Measurements from ENCODE around the gene NOP14. TPM values are rescaled to one million over a fixed set of nuclear protein-coding genes. Genes with fewer than 3 reads are reported as not detected.

NOP14 gene
- total RNA-seq, 1 donor from 2014 or later = 22.9 TPM

GRCh38 chr4:2935762-2936743 is 27.2 kb downstream of the NOP14 start:
- Mint-ChIP-seq H3K27ac (ENCODE audit: unreplicated experiment) (peak overlapping the region; percentile 77), H3K9me3 (ENCODE audit: unreplicated experiment) (no peaks in the 10 kb centered on the region), H3K4me1 (ENCODE audit: unreplicated experiment) (peaks cover 15% of the 10 kb centered on the region), H3K27me3 (ENCODE audit: unreplicated experiment) (peaks cover 13% of the 10 kb centered on the region), H3K36me3 (ENCODE audit: low read depth, unreplicated experiment) (peaks cover 24% of the 10 kb centered on the region), H3K4me3 (ENCODE audit: unreplicated experiment) (peak overlapping the region; percentile 92)
- no peak for DNase-seq (ENCODE audit: low spot score)
- TF ChIP-seq, protein P1, sequence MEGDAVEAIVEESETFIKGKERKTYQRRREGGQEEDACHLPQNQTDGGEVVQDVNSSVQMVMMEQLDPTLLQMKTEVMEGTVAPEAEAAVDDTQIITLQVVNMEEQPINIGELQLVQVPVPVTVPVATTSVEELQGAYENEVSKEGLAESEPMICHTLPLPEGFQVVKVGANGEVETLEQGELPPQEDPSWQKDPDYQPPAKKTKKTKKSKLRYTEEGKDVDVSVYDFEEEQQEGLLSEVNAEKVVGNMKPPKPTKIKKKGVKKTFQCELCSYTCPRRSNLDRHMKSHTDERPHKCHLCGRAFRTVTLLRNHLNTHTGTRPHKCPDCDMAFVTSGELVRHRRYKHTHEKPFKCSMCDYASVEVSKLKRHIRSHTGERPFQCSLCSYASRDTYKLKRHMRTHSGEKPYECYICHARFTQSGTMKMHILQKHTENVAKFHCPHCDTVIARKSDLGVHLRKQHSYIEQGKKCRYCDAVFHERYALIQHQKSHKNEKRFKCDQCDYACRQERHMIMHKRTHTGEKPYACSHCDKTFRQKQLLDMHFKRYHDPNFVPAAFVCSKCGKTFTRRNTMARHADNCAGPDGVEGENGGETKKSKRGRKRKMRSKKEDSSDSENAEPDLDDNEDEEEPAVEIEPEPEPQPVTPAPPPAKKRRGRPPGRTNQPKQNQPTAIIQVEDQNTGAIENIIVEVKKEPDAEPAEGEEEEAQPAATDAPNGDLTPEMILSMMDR (IDR thresholded peaks at IDR 0.05; ENCODE audit: unreplicated experiment) = no peak

GRCh38 chr4:2934813-2935761 is 28.1 kb downstream of the NOP14 start:
- Mint-ChIP-seq H3K4me3 (ENCODE audit: unreplicated experiment) (peak overlapping the region; percentile 92), H3K36me3 (ENCODE audit: low read depth, unreplicated experiment) (peaks cover 19% of the 10 kb centered on the region), H3K9me3 (ENCODE audit: unreplicated experiment) (no peaks in the 10 kb centered on the region), H3K27ac (ENCODE audit: unreplicated experiment) (peak overlapping the region; percentile 77), H3K27me3 (ENCODE audit: unreplicated experiment) (peaks cover 15% of the 10 kb centered on the region), H3K4me1 (ENCODE audit: unreplicated experiment) (peaks cover 15% of the 10 kb centered on the region)
- peak; percentile 93 for DNase-seq (ENCODE audit: low spot score)
- TF ChIP-seq, protein P1 (IDR thresholded peaks at IDR 0.05; ENCODE audit: unreplicated experiment) = no peak

DNA sequence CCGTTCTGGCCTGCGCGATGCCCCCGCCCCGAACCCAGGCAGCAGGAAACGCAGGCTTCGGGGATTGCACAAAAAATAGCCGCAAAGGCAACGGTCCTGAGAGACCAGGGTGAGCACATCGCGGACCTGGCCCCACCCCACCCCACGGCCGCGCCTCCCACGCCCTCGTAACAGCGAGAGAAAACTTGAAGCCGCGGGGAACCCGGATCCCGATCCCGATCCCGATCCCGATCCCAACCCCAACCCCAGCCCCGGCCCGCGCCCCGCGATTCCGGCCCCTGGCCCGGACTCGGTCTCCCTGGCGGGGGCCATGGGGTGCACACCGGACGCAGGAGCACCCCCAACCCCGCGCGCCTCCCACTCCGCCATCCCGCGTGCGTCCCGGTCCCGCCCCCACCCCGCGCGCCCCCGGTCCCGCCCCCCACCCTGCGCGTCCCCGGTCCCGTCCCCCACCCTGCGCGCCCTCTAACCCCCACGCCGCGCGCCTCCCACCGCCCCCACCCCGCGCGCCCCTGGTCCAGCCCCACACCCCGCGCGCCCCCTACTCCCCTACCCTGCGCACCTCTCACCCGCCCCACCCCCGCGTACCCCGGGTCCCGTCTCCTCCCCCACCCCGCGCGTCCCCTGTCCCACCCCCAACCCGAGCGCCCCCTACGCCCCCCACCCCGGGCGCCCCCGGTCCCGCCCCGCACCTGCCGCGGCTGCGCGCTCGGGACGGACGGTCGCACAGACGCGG is 29.0 kb downstream of the NOP14 start:
- Mint-ChIP-seq H3K36me3 (ENCODE audit: low read depth, unreplicated experiment) (peaks cover 18% of the 10 kb centered on the region), H3K9me3 (ENCODE audit: unreplicated experiment) (no peaks in the 10 kb centered on the region), H3K27ac (ENCODE audit: unreplicated experiment) (no peak overlapping the region), H3K4me1 (ENCODE audit: unreplicated experiment) (peaks cover 15% of the 10 kb centered on the region), H3K4me3 (ENCODE audit: unreplicated experiment) (peak overlapping the region; percentile 79), H3K27me3 (ENCODE audit: unreplicated experiment) (peaks cover 17% of the 10 kb centered on the region)
- TF ChIP-seq, protein P1 (IDR thresholded peaks at IDR 0.05; ENCODE audit: unreplicated experiment) = no peak
- DNase-seq (ENCODE audit: low spot score) = peak; percentile 48

DNA sequence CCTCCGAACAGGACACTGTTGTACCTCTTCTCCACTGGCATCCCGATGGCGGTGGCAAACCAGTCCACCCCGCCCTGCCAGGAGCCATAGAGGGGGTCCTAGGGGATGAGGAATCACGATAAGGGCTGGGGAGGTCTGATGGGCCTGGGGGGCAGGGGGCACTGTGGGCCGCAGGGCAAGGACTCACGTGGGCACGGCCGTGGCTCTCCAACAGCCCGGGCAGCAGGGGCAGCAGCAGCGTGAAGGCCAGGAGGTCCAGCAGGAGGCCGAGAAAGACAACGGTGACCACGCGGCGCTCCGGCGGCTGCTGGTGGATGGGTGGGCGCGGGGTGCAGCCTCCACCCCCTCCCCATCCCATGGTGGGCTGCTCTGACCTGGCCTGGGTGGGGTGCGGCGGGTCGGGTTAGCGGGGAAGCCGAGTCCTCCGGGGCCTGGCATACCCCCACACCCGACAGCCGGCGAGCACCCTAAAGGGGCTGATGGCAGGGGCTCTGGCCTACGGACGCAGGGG is 29.6 kb downstream of the NOP14 start:
- TF ChIP-seq, protein P1 (IDR thresholded peaks at IDR 0.05; ENCODE audit: unreplicated experiment) = no peak
- peak overlapping the region; percentile 93 for H3K4me3 Mint-ChIP-seq (ENCODE audit: unreplicated experiment)
- H3K4me1 Mint-ChIP-seq (ENCODE audit: unreplicated experiment) = peaks cover 15% of the 10 kb centered on the region
- peaks cover 23% of the 10 kb centered on the region for H3K27me3 Mint-ChIP-seq (ENCODE audit: unreplicated experiment)
- no peak overlapping the region for H3K27ac Mint-ChIP-seq (ENCODE audit: unreplicated experiment)
- no peak for DNase-seq (ENCODE audit: low spot score)
- no peaks in the 10 kb centered on the region for H3K9me3 Mint-ChIP-seq (ENCODE audit: unreplicated experiment)
- peaks cover 18% of the 10 kb centered on the region for H3K36me3 Mint-ChIP-seq (ENCODE audit: low read depth, unreplicated experiment)
